IMR-90 (cell line): Measurements from ENCODE around the gene DSC2.

Experiments
- BHLHE40 ChIP-seq: fragments of 150-350 bp; IDR thresholded peaks from 2 replicates; pipeline ENCODE4 v1.6.1; 2016; ENCODE audit warnings: mild to moderate bottlenecking, low read depth, low read length
- CEBPB ChIP-seq: IDR thresholded peaks from 2 replicates; pipeline ENCODE4 v1.6.1; 2012; ENCODE audit warnings: low read depth, low read length, improper control_type of control experiment
- CHD1 ChIP-seq: IDR thresholded peaks from 2 replicates; pipeline ENCODE4 v1.6.1; 2012; ENCODE audit warnings: low read depth, low read length, improper control_type of control experiment
- CTCF ChIP-seq: conservative IDR thresholded peaks from 2 replicates; pipeline ENCODE4 v1.5.1; 2012; ENCODE audit warnings: mild to moderate bottlenecking, low read depth, low read length, improper control_type of control experiment
- FOS ChIP-seq: fragments of 150-350 bp; IDR thresholded peaks from 2 replicates; pipeline ENCODE4 v1.6.1; 2016; ENCODE audit warnings: low read depth, low read length
- MAFK ChIP-seq: IDR thresholded peaks from 2 replicates; pipeline ENCODE4 v1.6.1; 2012; ENCODE audit warnings: low read depth, low read length, improper control_type of control experiment
- MAZ ChIP-seq: IDR thresholded peaks from 2 replicates; pipeline ENCODE4 v1.6.1; 2012; ENCODE audit warnings: low read depth, mild to moderate bottlenecking, low read length, improper control_type of control experiment, moderate library complexity, borderline replicate concordance
- MXI1 ChIP-seq: IDR thresholded peaks from 2 replicates; pipeline ENCODE4 v1.6.1; 2012; ENCODE audit warnings: low read depth, mild to moderate bottlenecking, low read length, moderate library complexity, borderline replicate concordance
- POLR2A ChIP-seq: IDR thresholded peaks from 2 replicates; pipeline ENCODE4 v1.6.1; 2012; ENCODE audit warnings: mild to moderate bottlenecking, low read depth, low read length
- RAD21 ChIP-seq: IDR thresholded peaks from 2 replicates; pipeline ENCODE4 v1.6.1; 2012; ENCODE audit warnings: low read length, improper control_type of control experiment
- RCOR1 ChIP-seq: IDR thresholded peaks from 2 replicates; pipeline ENCODE4 v1.6.1; 2012; ENCODE audit warnings: mild to moderate bottlenecking, low read length, improper control_type of control experiment; ENCODE audit not compliant: insufficient replicate concordance
- RFX5 ChIP-seq: IDR thresholded peaks from 2 replicates; pipeline ENCODE4 v1.8.0; 2012; ENCODE audit warnings: low read depth, mild to moderate bottlenecking, low read length, moderate library complexity
- USF2 ChIP-seq: fragments of 150-350 bp; IDR thresholded peaks from 2 replicates; pipeline ENCODE4 v1.6.1; 2017; ENCODE audit warnings: mild to moderate bottlenecking, antibody characterized with exemption, low read length, low read depth
- TF ChIP-seq, protein P1 (sequence below): fragments of 150-350 bp; IDR thresholded peaks from 2 replicates; pipeline ENCODE4 v1.6.1; 2016; ENCODE audit warnings: low read depth, mild to moderate bottlenecking, low read length, moderate library complexity, borderline replicate concordance

GRCh38 chr18:31030574-31031278 lies 71.5 kb downstream of the DSC2 start:
- TF ChIP-seq POLR2A (no peak), CTCF (no peak), RCOR1 (no peak), RAD21 (no peak), MXI1 (no peak), BHLHE40 (no peak), CHD1 (no peak), CEBPB (no peak), USF2 (no peak), FOS (no peak), MAZ (no peak), RFX5 (no peak), MAFK (no peak)
- TF ChIP-seq, protein P1, sequence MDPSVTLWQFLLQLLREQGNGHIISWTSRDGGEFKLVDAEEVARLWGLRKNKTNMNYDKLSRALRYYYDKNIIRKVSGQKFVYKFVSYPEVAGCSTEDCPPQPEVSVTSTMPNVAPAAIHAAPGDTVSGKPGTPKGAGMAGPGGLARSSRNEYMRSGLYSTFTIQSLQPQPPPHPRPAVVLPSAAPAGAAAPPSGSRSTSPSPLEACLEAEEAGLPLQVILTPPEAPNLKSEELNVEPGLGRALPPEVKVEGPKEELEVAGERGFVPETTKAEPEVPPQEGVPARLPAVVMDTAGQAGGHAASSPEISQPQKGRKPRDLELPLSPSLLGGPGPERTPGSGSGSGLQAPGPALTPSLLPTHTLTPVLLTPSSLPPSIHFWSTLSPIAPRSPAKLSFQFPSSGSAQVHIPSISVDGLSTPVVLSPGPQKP: no peak
